Skeletal muscle tissue (tissue), 4 donors: ENCODE results near the gene IQSEC2. TPM values are rescaled to one million over a fixed set of nuclear protein-coding genes. Genes with fewer than 3 reads are reported as not detected.

Experiments
- H3K27ac ChIP-seq: one replicate; pipeline ENCODE4 v1.7.0; 2013; ENCODE audit warnings: mild to moderate bottlenecking, low read depth, low read length, inconsistent platforms
- H3K27me3 ChIP-seq, 3 donors: one replicate each; pipeline ENCODE4 v1.7.0; 2013; ENCODE audit warnings: low read length in 3 of 3; ENCODE audit not compliant: control insufficient read depth in 3 of 3, insufficient read depth in 3 of 3
- H3K36me3 ChIP-seq, 3 donors: one replicate each; pipeline ENCODE4 v1.7.0; 2013; ENCODE audit warnings: low read length in 3 of 3; ENCODE audit not compliant: control insufficient read depth in 3 of 3, insufficient read depth in 3 of 3
- H3K4me1 ChIP-seq, 3 donors: one replicate each; pipeline ENCODE4 v1.7.0; 2013; ENCODE audit warnings: low read length in 3 of 3, mild to moderate bottlenecking in 3 of 3; ENCODE audit not compliant: control insufficient read depth in 3 of 3, insufficient read depth in 3 of 3
- H3K4me3 ChIP-seq, 3 donors: one replicate each; pipeline ENCODE4 v1.7.0; 2013; ENCODE audit warnings: low read length in 3 of 3
- H3K9ac ChIP-seq, 3 donors: one replicate each; pipeline ENCODE4 v1.7.0; 2013; ENCODE audit warnings: low read length in 3 of 3, mild to moderate bottlenecking in 3 of 3, moderate library complexity in 2 of 3, low read depth in 1 of 3
- H3K9me3 ChIP-seq, 3 donors: one replicate each; pipeline ENCODE4 v1.7.0; 2013; ENCODE audit warnings: low read length in 3 of 3; ENCODE audit not compliant: control insufficient read depth in 3 of 3
- total RNA-seq: library from RNA; depleted of rRNA; stranded (reverse); fragments of >200 nt; gene quantifications from one replicate; pipeline ENCODE4 v1.2.3, GENCODE V29; 2014
- donor health status: Osteomylitis.

The IQSEC2 gene
- total RNA-seq, 1 donor from 2014 or later, result 3.1 TPM

- Histone ChIP-seq H3K9ac (peak overlapping the region in 1 of 3 donors; percentile 50), H3K4me1 (peaks cover 7 to 30% (median 22%) of the 10 kb centered on the region in 3 donors), H3K9me3 (no peaks in the 10 kb centered on the region), H3K36me3 (no peaks in the 10 kb centered on the region), H3K27me3 (peaks cover 0 to 41% (median 2%) of the 10 kb centered on the region in 3 donors), H3K4me3 (no peak overlapping the region), H3K27ac (no peak overlapping the region)
Observed at GRCh38 chrX:53318766-53319353, 37.5 kb upstream of the IQSEC2 start.

GRCh38 chrX:53317365-53318069 lies 36.1 kb upstream of the IQSEC2 start:
- peaks cover 7 to 30% (median 23%) of the 10 kb centered on the region in 3 donors for H3K4me1 ChIP-seq
- no peaks in the 10 kb centered on the region for H3K9me3 ChIP-seq
- no peaks in the 10 kb centered on the region for H3K36me3 ChIP-seq
- no peak overlapping the region for H3K4me3 ChIP-seq
- H3K27ac ChIP-seq, result no peak overlapping the region
- peaks cover 0 to 34% (median 2%) of the 10 kb centered on the region in 3 donors for H3K27me3 ChIP-seq
- H3K9ac ChIP-seq, result peak overlapping the region in 1 of 3 donors; percentile 33

- Histone ChIP-seq H3K27me3 (peaks cover 0 to 29% (median 2%) of the 10 kb centered on the region in 3 donors), H3K36me3 (no peaks in the 10 kb centered on the region), H3K4me3 (no peak overlapping the region), H3K27ac (no peak overlapping the region), H3K4me1 (peaks cover 7 to 30% (median 23%) of the 10 kb centered on the region in 3 donors), H3K9me3 (no peaks in the 10 kb centered on the region), H3K9ac (no peak overlapping the region)
Observed at GRCh38 chrX:53316860-53317237, 35.5 kb upstream of the IQSEC2 start.

GRCh38 chrX:53316111-53316859 lies 34.9 kb upstream of the IQSEC2 start:
- H3K27me3 ChIP-seq, result peaks cover 0 to 25% (median 2%) of the 10 kb centered on the region in 3 donors
- H3K4me3 ChIP-seq, result no peak overlapping the region
- H3K9ac ChIP-seq, result no peak overlapping the region
- H3K4me1 ChIP-seq, result peaks cover 7 to 30% (median 21%) of the 10 kb centered on the region in 3 donors
- no peak overlapping the region for H3K27ac ChIP-seq
- no peaks in the 10 kb centered on the region for H3K36me3 ChIP-seq
- H3K9me3 ChIP-seq, result no peaks in the 10 kb centered on the region

GRCh38 chrX:53313728-53314105 lies 32.3 kb upstream of the IQSEC2 start:
- Histone ChIP-seq H3K36me3 (no peaks in the 10 kb centered on the region), H3K27me3 (peaks cover 0 to 7% (median 1%) of the 10 kb centered on the region in 3 donors), H3K9me3 (no peaks in the 10 kb centered on the region), H3K9ac (no peak overlapping the region), H3K4me1 (peaks cover 2 to 11% (median 10%) of the 10 kb centered on the region in 3 donors), H3K4me3 (no peak overlapping the region), H3K27ac (no peak overlapping the region)

GRCh38 chrX:53312946-53313727 lies 31.8 kb upstream of the IQSEC2 start:
- Histone ChIP-seq H3K36me3 (no peaks in the 10 kb centered on the region), H3K9ac (no peak overlapping the region), H3K27ac (no peak overlapping the region), H3K27me3 (peaks cover 0 to 5% (median 0%) of the 10 kb centered on the region in 3 donors), H3K4me3 (no peak overlapping the region), H3K9me3 (no peaks in the 10 kb centered on the region), H3K4me1 (peaks cover 0 to 9% (median 6%) of the 10 kb centered on the region in 3 donors)

GRCh38 chrX:53309837-53310236 lies 28.5 kb upstream of the IQSEC2 start:
- no peaks in the 10 kb centered on the region for H3K36me3 ChIP-seq
- no peak overlapping the region for H3K4me3 ChIP-seq

GRCh38 chrX:53308836-53309235 lies 27.5 kb upstream of the IQSEC2 start:
- H3K36me3 ChIP-seq, result no peaks in the 10 kb centered on the region
- no peak overlapping the region for H3K9ac ChIP-seq
- H3K4me1 ChIP-seq, result peaks cover 0 to 2% (median 0%) of the 10 kb centered on the region in 3 donors
- no peaks in the 10 kb centered on the region for H3K9me3 ChIP-seq
- no peak overlapping the region for H3K27ac ChIP-seq
- H3K27me3 ChIP-seq, result no peaks in the 10 kb centered on the region
- H3K4me3 ChIP-seq, result no peak overlapping the region

More at GRCh38 chrX:53309837-53310236, 28.5 kb upstream of the IQSEC2 start:
- Histone ChIP-seq H3K27me3 (no peaks in the 10 kb centered on the region), H3K4me1 (peaks cover 0 to 2% (median 0%) of the 10 kb centered on the region in 3 donors), H3K27ac (no peak overlapping the region), H3K9ac (no peak overlapping the region), H3K9me3 (no peaks in the 10 kb centered on the region)

GRCh38 chrX:53305996-53306937 lies 24.9 kb upstream of the IQSEC2 start:
- Histone ChIP-seq H3K4me1 (no peaks in the 10 kb centered on the region), H3K27ac (no peak overlapping the region), H3K27me3 (no peaks in the 10 kb centered on the region), H3K4me3 (no peak overlapping the region), H3K9me3 (no peaks in the 10 kb centered on the region), H3K36me3 (no peaks in the 10 kb centered on the region), H3K9ac (no peak overlapping the region)
